ENCODE results near the gene GPX4.

DNA sequence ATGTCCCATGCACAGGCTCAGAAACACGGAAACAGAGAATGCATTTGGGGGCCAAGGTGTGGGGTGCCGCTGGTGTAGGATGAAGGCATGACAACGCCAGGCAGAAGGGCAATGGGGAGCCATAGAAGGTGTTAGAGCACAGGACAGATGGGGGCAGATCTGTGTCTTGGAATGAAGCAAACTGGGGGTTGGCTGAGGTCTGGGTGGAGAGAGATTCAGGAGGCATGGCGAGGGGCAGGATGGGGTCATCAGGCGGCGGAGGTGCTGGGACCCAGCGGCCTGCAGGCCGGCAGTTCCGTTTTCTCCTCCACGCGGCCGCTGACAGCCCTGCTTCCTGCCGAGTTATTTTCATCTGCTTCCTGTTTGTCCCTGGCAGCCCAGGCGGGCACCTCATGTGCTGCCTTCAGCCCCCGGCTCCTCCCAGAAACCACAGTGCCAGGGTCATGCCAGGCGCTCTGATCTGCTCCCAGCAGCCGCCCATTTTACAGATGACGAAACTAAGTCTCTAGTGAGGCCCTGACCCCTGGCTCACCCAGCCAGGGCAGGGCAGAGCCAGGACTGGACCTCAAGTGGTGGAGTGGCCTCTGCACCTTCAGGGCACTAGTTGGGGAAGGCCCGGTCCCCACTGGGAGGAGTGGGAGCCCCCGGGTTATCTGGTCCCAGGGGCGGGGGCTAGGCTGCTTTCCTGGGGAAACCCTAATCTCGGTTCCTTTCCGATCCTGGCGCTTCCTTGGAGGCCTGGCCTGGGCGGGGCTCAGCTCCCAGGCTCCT, 34.6 kb upstream of the GPX4 start:
- TF ChIP-seq, protein P1, sequence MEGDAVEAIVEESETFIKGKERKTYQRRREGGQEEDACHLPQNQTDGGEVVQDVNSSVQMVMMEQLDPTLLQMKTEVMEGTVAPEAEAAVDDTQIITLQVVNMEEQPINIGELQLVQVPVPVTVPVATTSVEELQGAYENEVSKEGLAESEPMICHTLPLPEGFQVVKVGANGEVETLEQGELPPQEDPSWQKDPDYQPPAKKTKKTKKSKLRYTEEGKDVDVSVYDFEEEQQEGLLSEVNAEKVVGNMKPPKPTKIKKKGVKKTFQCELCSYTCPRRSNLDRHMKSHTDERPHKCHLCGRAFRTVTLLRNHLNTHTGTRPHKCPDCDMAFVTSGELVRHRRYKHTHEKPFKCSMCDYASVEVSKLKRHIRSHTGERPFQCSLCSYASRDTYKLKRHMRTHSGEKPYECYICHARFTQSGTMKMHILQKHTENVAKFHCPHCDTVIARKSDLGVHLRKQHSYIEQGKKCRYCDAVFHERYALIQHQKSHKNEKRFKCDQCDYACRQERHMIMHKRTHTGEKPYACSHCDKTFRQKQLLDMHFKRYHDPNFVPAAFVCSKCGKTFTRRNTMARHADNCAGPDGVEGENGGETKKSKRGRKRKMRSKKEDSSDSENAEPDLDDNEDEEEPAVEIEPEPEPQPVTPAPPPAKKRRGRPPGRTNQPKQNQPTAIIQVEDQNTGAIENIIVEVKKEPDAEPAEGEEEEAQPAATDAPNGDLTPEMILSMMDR (IDR thresholded peaks at IDR 0.05), result no peak
- TF ChIP-seq POLR2A (IDR thresholded peaks at IDR 0.05), result no peak

All from suprapubic skin (tissue), 3 donors.